GM19351 (cell line): ENCODE measurements around the gene AKAP13.
A peak's percentile ranks its signal among the peaks of the same experiment; 100 is the strongest.

Experiments
- ATAC-seq: cut with Tn5 transposase; IDR thresholded peaks from one replicate; pipeline ENCODE4 v1.9.1; 2021; ENCODE audit warnings: mild to moderate bottlenecking, moderate library complexity; ENCODE audit not compliant: unreplicated experiment

The AKAP13 gene

DNA sequence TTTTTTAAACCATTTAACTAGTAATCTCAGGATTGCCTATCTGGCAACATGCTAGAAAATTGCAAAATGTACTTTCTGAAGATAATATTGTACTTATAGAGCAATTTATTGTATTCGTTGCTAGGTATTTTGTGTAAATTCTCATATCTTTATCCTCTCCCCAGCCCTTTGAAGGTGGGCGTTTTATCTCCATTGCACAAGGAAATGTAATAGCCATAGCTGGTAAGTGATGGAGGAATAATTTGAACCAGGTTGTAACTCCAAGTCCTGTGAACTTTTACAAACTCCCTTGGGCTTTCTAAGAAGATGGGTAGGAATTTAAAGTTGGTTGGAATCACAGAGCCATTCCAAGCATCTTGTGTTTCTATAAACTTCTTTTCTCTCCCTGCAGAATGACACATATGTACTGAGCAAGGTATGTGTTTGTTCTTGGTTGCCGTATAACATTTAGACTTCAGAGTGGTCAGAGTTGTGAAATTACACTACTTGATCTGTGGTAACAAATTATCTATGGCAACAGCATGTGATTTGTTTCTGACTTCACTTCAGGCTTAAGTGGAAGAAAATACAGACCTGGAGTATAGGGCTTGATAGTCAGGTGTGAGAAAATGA lies 170.9 kb downstream of the AKAP13 start:
- ATAC-seq, result no peak

DNA sequence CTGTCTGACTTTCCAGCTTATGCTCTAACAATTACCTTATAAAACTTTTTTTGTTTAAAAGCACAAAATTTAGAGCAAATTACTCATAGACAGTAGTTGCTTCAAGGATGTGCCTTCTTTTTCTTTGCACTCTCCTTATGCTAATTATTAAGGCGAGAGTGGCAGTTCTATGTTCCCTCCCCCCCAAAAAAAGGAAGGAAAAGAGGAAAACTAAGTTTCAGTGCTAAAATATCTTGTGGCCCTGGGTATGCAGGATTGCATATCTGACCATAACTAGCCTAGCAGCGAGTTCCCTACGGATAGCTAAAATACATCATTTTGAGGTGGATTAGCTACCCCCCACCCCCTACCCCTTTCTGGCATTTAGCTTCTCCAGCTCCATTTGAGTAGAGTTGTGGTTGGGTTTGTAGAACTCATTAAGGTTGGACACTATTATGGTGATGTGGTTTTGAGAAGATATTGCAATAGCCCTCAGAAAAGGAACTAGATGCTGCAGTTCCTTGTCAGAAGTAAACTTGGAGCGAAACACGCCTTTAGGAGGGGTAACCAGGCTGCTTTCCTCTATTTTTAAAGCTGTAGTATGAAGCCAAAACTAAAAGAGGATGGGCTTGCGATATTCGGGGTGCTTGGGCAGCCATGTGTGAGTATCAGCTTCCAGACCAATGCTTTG lies 174.6 kb downstream of the AKAP13 start:
- peak; percentile 65 for ATAC-seq

DNA sequence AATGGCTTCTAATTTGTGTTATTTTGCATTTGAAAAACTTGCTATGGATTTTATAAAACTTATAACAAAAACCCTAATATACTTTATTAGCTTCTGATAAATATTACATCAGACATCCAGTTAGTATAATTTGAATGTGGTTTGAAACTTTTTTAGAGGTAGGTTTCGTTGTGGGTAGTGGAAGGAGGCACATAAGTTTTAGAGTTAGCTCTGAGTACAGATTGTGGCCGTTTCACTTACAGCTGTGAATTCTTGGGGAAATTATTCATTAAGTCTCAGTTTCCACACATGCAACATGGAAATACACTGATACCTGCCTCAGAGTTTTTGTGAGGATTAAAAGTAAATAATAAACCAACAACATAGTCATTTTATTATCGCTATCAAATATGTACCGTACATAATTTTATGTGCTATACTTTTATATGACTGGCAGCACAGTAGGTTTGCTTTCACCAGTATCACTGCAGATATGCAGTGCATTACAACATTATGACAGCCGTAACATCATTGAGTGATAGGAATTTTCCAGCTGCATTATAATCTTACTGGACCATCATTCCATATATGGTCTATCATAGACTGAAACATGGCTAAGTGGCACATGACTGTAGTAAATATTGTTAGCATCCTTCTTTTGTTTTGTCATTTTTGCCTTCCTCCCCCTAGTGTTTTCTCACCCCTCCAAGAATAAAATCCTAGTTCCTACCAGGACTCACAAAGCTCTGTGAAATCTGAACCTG lies 175.6 kb downstream of the AKAP13 start:
- peak; percentile 80 for ATAC-seq

DNA sequence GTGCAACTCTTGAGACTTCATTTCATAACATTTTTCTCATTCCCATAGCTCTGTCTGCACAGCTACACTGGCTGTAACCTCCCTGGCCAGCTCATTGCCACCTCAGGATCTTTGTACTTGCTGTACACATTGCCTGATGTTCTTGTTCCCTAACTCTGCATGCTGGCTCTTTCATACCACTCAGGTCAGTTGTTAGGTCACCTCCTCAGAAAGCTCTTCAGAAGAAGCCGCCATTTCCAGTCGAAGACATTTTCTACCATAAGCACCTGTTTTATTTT lies 176.2 kb downstream of the AKAP13 start:
- no peak for ATAC-seq

DNA sequence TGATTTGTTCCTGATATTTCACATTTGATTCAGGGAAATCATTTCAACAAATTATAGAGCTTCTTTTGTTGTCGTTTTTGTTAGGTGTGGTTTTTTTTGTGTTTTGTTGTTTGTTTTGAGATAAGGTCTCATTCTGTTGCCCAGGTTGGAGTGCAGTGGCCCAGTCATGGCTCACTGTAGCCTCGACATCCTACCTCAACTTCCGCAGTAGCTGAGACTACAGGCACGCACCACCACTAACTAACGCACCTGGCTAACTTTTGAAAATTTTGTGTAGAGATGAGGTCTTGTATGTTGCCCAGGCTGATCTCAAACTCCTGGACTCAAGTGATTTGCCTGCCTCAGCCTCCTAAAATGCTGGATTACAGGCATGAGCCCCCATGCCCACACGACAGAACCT lies 177.0 kb downstream of the AKAP13 start:
- ATAC-seq, result no peak

DNA sequence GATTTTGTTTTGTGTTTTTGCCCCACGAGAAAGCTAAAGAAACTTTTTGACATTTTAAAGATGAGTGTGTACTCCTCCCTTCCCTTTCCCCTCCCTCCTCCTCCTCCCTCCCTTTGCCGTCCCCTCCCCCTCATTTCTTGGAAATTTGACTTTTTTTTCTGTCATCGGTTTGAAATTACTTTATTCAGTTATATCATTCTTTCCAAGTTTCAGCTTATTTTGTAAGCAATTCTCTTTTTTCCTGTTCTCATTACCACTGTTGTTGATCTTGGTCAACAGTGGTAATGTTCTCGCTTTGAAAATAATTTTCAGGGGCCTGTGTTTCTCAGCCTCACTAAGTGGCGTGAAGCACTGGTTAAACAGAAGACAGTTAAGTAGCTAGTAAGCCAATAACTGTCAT lies 178.4 kb downstream of the AKAP13 start:
- ATAC-seq, result no peak

DNA sequence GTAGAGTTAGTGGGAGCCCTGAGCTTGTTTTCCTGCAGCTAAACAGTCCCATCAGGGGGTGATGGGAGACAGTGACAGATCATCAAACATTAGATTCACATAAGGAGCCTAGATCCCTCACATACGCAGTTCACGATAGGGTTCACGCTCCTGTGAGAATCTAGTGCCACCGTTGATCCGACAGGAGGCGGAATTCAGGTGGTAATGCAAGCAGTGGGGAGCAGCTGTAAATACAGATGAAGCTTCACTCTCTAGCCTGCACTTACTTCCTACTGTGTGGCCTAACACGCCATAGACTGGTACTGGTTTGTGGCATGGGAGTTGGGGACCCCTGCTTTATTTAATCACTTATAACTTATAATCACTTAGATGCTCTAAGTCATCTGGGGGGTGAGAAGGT lies 179.1 kb downstream of the AKAP13 start:
- no peak for ATAC-seq

DNA sequence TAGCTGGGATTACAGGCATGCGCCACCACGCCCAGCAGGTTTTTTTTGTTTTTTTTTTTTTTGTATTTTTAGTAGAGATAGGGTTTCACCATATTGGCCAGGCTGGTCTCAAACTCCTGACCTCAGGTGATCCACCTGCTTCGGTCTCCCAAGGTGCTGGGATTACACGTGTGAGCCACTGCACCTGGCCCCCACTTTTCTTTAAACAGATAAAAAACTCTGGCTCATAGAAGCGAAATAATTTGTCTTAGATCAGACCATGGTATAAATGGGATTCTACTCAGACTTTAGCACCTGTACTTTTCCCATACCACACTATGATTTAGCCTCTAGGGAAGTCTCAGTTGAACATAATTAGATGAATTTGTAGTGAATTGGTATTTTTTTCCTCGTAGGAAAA lies 182.4 kb downstream of the AKAP13 start:
- no peak for ATAC-seq

DNA sequence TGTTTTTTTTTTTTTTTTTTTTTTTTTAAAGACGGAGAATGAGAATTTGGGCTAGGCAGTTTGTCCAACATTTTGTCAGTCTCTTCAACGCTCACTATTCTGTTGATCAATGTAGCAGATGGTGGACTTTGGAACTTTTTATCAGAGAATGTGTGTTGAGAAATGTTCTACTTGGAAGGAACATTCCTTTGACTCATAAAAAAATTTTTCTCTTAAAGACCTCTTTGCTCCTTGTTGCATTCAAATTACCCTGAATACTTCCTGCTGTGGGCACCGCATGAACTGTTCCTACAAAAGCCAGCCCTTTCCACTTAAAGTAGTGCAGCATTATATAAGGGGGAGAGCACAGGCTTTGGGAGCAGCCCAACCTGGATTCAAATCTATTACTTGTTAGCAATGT lies 182.9 kb downstream of the AKAP13 start:
- no peak for ATAC-seq

DNA sequence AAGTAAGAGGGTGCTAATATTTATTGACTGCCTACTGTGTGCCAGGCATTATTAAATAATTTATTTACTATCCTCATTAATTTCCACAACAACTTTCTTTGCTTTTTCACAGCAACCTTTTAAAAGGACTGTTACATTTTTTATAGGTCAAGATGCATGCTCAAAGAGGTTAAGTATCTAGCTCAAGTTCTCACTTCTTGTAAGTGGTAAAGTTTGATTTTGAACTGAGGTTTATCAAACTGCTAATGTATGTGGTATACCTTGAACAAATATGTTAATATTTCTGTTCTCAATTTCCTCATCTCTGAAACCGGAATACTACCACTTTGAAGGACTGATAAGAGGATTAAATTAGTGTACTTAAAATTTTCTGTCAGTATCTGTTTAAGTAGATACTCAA lies 183.3 kb downstream of the AKAP13 start:
- no peak for ATAC-seq

DNA sequence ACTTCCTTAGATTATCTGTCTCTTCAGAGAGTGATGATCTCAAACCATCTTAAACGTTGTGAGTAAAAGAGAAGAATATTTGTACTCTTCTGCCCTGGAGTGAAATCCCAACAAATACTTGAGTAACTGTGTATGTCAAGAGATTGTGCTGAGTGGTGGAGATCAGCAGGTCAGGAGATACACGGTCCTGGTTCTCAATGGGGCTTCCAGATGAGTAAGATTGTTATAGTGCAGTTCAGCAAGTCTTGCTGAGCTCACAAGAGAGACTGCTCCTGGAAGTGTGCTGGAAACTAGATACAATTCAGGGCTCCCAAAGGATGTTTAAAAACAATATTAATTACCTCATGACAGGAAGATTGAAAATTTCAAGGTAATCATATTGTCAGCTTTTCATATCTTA lies 184.3 kb downstream of the AKAP13 start:
- no peak for ATAC-seq

DNA sequence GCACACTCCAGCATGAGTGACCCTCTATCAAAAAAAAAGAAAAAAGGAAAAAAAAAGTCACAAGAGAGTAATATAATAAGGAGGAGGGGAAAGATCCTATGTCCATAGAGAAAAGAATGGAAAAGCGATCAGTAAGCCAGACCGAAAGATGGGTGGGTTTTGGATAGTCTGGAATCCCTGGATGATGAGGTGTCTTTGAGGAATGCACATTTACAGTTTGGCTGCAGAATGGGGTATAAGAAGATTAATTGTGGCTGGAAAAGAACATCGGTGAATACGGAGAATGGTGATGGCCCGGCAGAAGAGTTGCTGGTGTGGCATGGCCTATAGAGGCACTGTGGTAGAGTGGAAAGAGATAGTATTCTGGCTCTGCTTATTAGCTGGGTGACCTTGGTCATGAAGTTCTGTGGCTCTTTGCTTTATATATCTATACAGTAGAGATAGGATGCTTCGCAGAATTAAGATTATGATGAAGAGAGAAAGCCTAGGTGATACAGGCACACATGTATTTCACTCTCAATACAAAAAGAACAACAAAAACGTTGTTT lies 187.9 kb downstream of the AKAP13 start:
- no peak for ATAC-seq

DNA sequence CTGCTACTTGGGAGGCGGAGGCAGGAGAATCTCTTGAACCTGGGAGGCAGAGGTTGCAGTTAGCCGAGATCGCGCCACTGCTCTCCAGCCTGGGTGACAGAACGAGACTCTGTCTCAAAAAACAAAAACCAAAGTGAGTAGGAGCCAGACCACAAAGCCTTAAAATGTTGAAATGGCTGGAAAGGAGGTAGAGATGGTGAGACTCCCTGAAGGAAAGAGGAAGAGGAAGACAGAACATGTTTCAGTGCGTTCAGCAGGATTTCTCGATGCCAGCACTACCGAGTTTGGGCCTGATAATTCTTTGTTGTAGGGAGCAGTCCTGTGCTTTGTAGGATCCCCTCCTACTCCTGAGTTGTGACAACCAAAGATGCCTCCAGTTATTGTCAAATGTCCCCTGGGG lies 189.9 kb downstream of the AKAP13 start:
- no peak for ATAC-seq

DNA sequence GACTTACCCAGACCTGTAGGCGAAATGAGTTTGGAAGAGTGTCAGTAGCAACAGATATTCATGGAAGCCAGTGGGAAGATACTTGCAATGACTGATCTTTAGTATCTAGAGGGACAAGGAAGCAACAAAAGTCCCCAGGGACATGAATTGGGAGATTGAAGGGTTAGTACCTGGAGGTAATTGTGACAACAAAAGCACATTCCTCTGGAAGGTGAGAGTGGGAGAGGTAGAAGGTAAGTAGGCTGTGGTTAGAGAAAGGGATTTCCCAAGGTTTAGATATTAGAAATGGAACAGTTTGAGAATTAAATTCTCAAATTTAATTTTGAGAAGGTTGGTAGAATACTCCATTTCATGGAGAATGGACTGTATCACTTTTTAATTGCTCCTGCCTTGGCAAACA lies 191.4 kb downstream of the AKAP13 start:
- no peak for ATAC-seq

DNA sequence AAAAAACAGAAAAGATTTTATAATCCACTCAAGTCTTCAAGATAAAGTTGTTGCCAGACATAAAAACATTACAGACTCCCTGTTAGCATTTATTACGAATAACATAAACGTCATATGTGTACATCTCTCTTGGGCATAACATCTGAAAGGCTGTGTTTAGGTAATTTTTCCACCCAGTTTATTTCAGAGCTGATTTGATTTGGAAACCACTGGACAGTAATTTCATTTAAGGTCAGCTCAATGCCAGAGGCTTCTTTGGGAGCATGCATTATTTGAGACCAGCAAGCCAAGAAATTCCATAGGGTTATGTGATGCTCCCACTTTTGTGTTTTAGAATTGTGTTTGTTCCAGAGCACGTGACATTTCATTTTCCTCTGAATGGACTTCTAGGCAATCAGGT lies 196.0 kb downstream of the AKAP13 start:
- no peak for ATAC-seq

DNA sequence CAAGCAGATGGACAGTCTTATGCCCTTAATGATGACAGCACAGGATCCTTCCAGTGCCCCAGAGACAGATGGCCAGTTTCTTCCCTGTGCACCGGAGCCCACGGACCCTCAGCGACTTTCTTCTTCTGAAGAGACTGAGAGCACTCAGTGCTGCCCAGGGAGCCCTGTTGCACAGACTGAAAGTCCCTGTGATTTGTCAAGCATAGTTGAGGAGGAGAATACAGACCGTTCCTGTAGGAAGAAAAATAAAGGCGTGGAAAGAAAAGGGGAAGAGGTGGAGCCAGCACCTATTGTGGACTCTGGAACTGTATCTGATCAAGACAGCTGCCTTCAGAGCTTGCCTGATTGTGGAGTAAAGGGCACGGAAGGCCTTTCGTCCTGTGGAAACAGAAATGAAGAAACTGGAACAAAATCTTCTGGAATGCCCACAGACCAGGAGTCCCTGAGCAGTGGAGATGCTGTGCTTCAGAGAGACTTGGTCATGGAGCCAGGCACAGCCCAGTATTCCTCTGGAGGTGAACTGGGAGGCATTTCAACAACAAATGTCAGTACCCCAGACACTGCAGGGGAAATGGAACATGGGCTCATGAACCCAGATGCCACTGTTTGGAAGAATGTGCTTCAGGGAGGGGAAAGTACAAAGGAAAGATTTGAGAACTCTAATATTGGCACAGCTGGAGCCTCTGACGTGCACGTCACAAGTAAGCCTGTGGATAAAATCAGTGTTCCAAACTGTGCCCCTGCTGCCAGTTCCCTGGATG lies 198.7 kb downstream of the AKAP13 start:
- no peak for ATAC-seq

DNA sequence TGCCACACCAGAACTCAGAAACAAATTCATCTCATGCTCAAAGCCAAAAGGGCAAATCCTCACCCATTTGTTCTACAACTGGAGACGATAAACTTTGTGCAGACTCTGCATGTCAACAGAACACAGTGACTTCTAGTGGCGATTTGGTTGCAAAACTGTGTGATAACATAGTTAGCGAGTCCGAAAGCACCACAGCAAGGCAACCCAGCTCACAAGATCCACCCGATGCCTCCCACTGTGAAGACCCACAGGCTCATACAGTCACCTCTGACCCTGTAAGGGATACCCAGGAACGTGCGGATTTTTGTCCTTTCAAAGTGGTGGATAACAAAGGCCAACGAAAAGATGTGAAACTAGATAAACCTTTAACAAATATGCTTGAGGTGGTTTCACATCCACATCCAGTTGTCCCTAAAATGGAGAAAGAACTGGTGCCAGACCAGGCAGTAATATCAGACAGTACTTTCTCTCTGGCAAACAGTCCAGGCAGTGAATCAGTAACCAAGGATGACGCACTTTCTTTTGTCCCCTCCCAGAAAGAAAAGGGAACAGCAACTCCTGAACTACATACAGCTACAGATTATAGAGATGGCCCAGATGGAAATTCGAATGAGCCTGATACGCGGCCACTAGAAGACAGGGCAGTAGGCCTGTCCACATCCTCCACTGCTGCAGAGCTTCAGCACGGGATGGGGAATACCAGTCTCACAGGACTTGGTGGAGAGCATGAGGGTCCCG lies 199.7 kb downstream of the AKAP13 start:
- ATAC-seq, result no peak

DNA sequence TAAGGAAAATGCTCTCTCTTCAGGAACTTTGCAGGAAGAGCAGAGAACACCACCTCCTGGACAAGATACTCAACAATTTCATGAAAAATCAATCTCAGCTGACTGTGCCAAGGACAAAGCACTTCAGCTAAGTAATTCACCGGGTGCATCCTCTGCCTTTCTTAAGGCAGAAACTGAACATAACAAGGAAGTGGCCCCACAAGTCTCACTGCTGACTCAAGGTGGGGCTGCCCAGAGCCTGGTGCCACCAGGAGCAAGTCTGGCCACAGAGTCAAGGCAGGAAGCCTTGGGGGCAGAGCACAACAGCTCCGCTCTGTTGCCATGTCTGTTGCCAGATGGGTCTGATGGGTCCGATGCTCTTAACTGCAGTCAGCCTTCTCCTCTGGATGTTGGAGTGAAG lies 200.5 kb downstream of the AKAP13 start:
- no peak for ATAC-seq

DNA sequence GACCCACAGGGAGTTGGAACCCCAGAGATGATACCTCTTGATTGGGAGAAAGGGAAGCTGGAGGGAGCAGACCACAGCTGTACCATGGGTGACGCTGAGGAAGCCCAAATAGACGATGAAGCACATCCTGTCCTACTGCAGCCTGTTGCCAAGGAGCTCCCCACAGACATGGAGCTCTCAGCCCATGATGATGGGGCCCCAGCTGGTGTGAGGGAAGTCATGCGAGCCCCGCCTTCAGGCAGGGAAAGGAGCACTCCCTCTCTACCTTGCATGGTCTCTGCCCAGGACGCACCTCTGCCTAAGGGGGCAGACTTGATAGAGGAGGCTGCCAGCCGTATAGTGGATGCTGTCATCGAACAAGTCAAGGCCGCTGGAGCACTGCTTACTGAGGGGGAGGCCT lies 201.1 kb downstream of the AKAP13 start:
- ATAC-seq, result no peak

DNA sequence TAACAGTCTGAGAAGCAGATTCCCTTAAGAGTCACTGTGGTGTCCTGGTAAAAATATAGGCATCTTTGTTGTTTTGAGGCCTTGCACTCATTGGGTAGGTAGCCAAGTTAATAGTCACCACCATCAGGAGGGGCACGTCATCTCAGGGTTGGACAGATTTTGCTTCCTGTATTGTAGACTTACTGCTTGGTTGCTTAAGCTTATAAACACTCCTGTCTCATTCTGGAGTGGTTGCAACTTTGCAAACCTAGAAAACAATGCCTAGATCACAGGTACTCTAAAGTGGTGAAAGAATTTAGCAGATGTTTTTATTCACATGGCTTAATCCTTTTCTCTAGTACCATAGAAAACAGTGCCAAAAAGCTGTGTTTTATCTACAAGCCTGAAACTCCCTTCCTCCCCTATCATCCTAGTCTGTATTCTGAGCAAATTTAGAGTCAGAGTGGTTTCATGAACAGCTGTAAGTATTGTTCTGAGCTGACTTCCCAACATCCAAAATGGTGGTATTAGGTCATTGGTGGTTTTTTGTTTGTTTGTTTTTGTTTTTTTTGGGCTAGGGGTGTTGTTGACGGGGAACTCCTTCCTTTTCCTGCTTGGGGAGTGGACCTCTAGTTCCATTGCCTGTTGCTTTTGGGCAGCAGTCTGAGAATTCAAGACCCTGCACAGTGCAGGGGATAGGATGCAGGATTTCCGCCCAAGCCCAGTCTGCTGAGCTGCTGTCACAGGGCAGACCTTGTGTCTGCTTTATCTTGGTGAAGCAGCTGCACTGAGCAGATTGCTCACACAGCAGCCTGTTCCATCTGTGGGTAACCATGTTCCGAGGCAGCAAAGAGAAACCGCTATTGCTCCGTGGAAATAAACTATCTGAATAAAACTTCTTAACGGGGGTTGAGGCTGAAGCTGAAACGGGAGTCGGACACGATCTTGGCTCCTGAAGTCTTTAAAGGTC lies 202.0 kb downstream of the AKAP13 start:
- ATAC-seq, result peak; percentile 35
